ENCODE results near the gene CDC45.

Gene CDC45

GRCh38 chr22:19432133-19432851 is 47.4 kb upstream of the CDC45 start, which contains the start of gene MRPL40 (continued):
- TF ChIP-seq ZNF214 (tag by site-specific recombination; IDR thresholded peaks at IDR 0.05; ENCODE audit: borderline replicate concordance) = no peak
- peak; percentile 97 for TF ChIP-seq KLF1 (tag by site-specific recombination; IDR thresholded peaks at IDR 0.05)
- TF ChIP-seq ZNF843 (tag by site-specific recombination; IDR thresholded peaks at IDR 0.05) = peak; percentile 73
- TF ChIP-seq ZFHX2 (tag by site-specific recombination; conservative IDR thresholded peaks at IDR 0.05) = peak; percentile 97
- TF ChIP-seq, protein P1, sequence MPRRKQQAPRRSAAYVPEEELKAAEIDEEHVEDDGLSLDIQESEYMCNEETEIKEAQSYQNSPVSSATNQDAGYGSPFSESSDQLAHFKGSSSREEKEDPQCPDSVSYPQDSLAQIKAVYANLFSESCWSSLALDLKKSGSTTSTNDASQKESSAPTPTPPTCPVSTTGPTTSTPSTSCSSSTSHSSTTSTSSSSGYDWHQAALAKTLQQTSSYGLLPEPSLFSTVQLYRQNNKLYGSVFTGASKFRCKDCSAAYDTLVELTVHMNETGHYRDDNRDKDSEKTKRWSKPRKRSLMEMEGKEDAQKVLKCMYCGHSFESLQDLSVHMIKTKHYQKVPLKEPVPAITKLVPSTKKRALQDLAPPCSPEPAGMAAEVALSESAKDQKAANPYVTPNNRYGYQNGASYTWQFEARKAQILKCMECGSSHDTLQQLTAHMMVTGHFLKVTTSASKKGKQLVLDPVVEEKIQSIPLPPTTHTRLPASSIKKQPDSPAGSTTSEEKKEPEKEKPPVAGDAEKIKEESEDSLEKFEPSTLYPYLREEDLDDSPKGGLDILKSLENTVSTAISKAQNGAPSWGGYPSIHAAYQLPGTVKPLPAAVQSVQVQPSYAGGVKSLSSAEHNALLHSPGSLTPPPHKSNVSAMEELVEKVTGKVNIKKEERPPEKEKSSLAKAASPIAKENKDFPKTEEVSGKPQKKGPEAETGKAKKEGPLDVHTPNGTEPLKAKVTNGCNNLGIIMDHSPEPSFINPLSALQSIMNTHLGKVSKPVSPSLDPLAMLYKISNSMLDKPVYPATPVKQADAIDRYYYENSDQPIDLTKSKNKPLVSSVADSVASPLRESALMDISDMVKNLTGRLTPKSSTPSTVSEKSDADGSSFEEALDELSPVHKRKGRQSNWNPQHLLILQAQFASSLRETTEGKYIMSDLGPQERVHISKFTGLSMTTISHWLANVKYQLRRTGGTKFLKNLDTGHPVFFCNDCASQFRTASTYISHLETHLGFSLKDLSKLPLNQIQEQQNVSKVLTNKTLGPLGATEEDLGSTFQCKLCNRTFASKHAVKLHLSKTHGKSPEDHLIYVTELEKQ (tag by site-specific recombination; IDR thresholded peaks at IDR 0.05; ENCODE audit: borderline replicate concordance) = no peak
- peak; percentile 93 for TF ChIP-seq KLF9 (tag by site-specific recombination; IDR thresholded peaks at IDR 0.05; ENCODE audit: low read depth)
- peak; percentile 93 for TF ChIP-seq YY2 (tag by site-specific recombination; IDR thresholded peaks at IDR 0.05)
- TF ChIP-seq ZNF549 (tag by site-specific recombination; IDR thresholded peaks at IDR 0.05) = no peak; the same call in 1 of the 2 replicates
- TF ChIP-seq ZBTB11 (tag by site-specific recombination; conservative IDR thresholded peaks at IDR 0.05; ENCODE audit: low read depth) = peak; percentile 99
- TF ChIP-seq, protein P2, sequence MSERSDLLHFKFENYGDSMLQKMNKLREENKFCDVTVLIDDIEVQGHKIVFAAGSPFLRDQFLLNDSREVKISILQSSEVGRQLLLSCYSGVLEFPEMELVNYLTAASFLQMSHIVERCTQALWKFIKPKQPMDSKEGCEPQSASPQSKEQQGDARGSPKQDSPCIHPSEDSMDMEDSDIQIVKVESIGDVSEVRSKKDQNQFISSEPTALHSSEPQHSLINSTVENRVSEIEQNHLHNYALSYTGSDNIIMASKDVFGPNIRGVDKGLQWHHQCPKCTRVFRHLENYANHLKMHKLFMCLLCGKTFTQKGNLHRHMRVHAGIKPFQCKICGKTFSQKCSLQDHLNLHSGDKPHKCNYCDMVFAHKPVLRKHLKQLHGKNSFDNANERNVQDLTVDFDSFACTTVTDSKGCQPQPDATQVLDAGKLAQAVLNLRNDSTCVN (tag by site-specific recombination; optimal IDR thresholded peaks at IDR 0.05) = peak; percentile 100
- TF ChIP-seq ZSCAN16 (tag by site-specific recombination; IDR thresholded peaks at IDR 0.05) = 0 out of 2 replicates have a peak, but pooled peaks have one; percentile 15
- peak; percentile 95 for TF ChIP-seq KLF7 (tag by site-specific recombination; IDR thresholded peaks at IDR 0.05; ENCODE audit: borderline replicate concordance)
- no peak for TF ChIP-seq ZNF510 (tag by site-specific recombination; IDR thresholded peaks at IDR 0.05; ENCODE audit: insufficient replicate concordance)
- no peak for TF ChIP-seq ZNF792 (tag by site-specific recombination; IDR thresholded peaks at IDR 0.05)
- no peak for TF ChIP-seq ZNF544 (tag by site-specific recombination; IDR thresholded peaks at IDR 0.05)
- TF ChIP-seq, protein P3, sequence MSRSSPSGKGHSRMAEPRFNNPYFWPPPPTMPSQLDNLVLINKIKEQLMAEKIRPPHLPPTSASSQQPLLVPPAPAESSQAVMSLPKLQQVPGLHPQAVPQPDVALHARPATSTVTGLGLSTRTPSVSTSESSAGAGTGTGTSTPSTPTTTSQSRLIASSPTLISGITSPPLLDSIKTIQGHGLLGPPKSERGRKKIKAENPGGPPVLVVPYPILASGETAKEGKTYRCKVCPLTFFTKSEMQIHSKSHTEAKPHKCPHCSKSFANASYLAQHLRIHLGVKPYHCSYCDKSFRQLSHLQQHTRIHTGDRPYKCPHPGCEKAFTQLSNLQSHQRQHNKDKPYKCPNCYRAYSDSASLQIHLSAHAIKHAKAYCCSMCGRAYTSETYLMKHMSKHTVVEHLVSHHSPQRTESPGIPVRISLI (tag by site-specific recombination; IDR thresholded peaks at IDR 0.05) = no peak
- TF ChIP-seq ZNF514 (tag by site-specific recombination; IDR thresholded peaks at IDR 0.05) = no peak
- TF ChIP-seq ZNF747 (tag by site-specific recombination; IDR thresholded peaks at IDR 0.05) = no peak
- TF ChIP-seq, protein P4, sequence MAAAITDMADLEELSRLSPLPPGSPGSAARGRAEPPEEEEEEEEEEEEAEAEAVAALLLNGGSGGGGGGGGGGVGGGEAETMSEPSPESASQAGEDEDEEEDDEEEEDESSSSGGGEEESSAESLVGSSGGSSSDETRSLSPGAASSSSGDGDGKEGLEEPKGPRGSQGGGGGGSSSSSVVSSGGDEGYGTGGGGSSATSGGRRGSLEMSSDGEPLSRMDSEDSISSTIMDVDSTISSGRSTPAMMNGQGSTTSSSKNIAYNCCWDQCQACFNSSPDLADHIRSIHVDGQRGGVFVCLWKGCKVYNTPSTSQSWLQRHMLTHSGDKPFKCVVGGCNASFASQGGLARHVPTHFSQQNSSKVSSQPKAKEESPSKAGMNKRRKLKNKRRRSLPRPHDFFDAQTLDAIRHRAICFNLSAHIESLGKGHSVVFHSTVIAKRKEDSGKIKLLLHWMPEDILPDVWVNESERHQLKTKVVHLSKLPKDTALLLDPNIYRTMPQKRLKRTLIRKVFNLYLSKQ (tag by site-specific recombination; IDR thresholded peaks at IDR 0.05; ENCODE audit: borderline replicate concordance) = no peak
- no peak for TF ChIP-seq ZFP3 (tag by site-specific recombination; IDR thresholded peaks at IDR 0.05; ENCODE audit: low read depth)
- no peak for TF ChIP-seq ZNF221 (tag by site-specific recombination; IDR thresholded peaks at IDR 0.05; ENCODE audit: borderline replicate concordance)
- no peak for TF ChIP-seq ZNF18 (tag by site-specific recombination; IDR thresholded peaks at IDR 0.05)
- no peak for TF ChIP-seq ZNF624 (tag by site-specific recombination; IDR thresholded peaks at IDR 0.05)
- TF ChIP-seq, protein P5, sequence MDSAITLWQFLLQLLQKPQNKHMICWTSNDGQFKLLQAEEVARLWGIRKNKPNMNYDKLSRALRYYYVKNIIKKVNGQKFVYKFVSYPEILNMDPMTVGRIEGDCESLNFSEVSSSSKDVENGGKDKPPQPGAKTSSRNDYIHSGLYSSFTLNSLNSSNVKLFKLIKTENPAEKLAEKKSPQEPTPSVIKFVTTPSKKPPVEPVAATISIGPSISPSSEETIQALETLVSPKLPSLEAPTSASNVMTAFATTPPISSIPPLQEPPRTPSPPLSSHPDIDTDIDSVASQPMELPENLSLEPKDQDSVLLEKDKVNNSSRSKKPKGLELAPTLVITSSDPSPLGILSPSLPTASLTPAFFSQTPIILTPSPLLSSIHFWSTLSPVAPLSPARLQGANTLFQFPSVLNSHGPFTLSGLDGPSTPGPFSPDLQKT (IDR thresholded peaks at IDR 0.05; ENCODE audit: borderline replicate concordance, low read depth, low read length) = no peak; the same call in 1 of the 2 replicates

All from HEK293 (cell line).